Midbrain (tissue), 1 donor: ENCODE measurements around the gene KLHDC9.

ENCODE experiments used
- DNase-seq: peaks from one replicate; lab custom pipeline; 2025; lab: John Stamatoyannopoulos, UW

The KLHDC9 gene

DNA sequence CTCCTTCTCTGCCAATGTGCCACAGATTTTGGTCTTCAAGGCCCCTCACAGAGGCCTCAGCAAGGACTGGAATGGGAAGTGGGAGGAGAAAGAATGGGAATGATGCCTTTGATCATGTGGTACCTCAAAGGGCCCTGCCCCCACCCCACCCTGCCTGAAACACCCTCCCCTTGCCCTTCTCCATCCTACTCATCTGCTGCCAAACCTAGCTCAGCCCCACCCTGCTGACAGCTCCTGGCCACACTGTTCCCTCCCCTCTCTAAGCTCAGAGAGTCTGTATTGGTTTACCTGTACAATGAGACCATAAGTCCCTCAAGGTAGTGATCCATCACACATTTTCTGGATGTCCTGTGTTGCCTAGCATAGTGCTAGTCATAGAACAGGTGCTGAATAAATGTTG, 21.8 kb upstream of the KLHDC9 start:
- DNase-seq, result no peak

DNA sequence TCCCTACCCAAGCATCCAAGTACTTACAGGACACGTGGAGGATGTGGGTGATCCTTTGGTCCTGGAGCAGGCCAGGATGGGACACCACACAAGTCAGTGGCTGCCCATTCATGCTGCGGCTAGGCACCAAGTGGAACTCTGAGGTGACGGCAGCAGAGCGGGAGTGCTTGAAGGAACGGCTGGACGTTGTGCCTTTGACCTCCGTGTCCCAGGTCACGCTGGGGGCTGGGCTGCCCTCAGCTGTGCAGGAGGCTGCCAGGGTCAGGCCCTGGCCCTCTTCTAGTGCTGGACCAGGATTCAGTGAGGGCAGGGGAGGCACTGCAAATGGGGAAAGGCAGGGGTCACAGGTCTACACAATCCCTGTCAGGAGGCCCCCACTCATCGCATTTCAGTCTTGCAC, 20.7 kb upstream of the KLHDC9 start:
- DNase-seq, result no peak

GRCh38 chr1:161079436-161080110, 18.6 kb upstream of the KLHDC9 start:
- DNase-seq, result no peak

DNA sequence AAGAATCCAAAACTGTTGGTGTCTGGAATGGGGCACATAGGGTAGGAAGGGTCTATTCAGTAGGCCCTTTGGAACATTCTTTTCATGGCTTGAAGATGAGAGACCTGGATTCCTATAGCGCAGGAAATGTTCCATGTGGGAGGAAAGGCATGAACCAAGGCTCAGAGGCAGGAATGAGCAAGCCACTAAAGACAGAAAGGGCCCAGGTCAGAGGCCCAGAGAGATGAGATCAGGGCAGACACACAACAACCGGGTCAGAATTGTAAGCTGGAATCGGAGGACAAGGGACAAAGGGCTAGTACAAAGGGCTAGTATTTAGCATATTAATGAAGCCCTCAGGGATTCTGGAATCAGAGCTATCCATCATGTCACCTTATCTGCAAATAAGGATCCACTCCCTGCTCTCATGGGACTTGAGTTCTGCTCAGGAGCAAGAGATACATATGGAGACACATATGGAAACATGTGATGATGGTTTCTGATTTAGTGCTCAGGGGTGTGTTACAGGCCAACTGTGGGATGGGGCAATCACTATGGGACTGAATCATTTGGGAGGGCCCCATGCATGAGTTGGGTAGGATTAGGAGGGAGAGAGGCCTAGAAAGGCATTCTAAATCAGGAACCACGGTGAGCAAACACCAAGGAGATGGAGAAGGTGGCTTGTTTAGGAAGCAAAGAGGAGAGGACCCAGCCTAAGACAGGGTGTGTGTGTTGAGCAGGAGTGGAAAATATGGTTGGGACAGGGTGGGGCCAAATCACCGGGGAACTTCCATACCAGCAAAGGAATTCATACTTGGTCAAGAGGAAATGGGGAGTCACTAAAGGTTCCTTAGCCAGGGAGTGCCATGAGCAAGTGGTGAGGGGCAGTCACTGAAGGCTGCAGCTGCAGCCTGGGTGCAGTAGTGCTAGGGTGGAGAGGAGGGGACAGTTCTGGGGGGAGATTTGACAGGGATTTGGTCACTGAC, 17.4 kb upstream of the KLHDC9 start:
- DNase-seq, result no peak

DNA sequence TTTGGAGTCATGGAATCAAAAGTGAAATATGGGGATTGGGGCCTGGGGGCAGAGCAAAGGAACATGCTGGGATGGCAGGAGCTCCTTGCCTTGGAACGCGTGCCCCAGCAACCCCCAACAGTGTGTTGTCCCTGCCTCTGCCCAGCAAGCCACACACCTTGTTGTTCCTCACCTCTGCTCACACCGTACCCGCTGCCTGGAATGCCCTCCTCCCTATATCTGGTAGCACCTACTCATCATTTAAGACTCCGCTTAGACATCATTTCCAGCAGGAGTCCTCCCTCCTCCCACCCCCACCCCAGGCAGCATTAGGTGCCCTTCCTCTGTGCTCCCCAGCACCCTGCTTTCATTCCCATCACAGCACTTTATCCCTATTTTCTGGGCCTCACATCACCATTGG, 16.6 kb upstream of the KLHDC9 start:
- no peak for DNase-seq

- no peak for DNase-seq
Observed at GRCh38 chr1:161082483-161082882, 15.7 kb upstream of the KLHDC9 start.

GRCh38 chr1:161082996-161083747, 15.0 kb upstream of the KLHDC9 start:
- DNase-seq, result no peak

DNA sequence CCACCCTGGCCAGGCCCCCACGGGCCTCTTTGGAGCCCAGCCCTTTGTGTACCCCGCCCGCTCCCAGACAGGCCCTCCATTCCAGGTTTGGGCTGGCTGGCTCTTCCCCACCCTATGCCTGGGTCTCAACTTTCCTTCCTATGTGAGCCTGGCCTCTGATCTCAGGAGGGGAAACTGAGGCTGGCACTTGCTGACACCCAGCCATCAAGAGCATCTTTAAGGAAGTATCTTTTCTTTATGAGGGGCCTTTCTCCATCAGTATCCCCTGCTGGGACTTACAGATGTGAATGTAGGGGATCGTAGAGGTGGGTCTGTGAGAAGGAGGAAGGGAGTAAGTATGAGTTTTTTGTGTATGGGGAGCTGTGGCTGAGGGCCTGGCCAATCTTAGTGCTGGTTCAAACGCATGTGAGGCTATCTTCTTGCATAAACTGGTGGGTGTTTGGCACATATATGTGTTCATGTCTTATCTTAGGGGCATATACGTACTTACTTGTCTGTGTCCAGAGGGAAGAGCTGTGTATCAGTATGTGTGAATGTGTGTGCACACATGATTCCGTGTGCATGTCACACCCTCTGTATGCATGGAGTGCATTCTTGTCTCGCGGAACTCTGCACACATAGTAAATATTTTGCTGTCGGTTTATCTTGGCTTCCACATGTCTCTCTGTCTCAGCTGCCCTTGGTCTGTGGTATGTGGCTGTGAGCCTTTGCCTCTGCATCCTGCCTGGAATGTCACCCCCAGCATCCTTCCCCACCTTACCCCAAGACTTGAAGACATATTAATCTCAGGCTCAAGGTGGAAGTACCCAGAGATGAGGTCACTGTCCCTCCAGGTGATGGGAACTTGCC, 14.2 kb upstream of the KLHDC9 start:
- DNase-seq, result no peak

GRCh38 chr1:161084597-161084988, 13.6 kb upstream of the KLHDC9 start:
- DNase-seq, result no peak

- DNase-seq, result no peak
Observed at GRCh38 chr1:161085165-161085564, 13.0 kb upstream of the KLHDC9 start.

DNA sequence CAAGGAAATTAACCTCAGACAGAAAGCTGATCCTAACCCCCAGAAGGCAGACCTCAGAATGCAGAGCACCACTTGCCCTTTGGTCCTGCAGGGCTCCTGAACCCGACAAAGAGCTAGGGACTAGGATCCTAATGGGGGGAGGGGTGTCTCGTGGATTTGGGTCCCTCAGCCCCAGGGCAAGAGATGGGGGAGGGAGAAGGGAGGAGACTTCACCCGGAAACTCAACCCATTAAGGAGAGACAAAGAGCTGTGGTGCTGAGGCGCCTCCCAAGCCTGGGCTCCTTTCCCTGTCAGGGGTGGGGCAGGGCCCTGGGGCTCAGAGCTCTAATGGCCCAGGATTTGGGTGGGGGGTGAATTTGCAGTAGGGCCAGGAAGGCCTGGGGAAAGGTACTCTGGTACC, 11.7 kb upstream of the KLHDC9 start:
- no peak for DNase-seq

GRCh38 chr1:161088587-161089110, 9.5 kb upstream of the KLHDC9 start:
- no peak for DNase-seq

- no peak for DNase-seq
Observed at GRCh38 chr1:161089251-161089924, 8.8 kb upstream of the KLHDC9 start, which contains the start of gene NECTIN4. Gene NECTIN4 (minus strand): TSS chr1:161089558. CDS start chr1:161089296, 262 bp downstream.

DNA sequence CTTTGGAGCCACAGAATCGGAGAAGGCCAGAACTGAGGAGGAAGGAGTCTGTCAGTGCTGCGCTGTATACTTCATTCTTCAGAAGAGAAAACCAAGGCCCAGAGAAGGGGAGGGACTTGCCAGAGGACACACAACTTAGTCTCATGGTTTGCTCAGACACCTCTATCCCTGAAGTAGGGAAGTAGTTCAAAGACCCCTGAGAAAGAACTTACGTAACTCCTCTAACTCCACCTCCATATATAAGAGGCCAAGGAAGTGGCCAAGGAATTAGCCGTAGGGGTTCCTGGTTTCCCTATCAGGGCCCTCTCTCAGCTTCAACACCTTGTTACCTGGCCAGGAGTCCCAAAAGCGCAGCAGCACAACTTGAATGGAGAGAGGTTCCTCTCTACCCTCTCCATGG, 8.2 kb upstream of the KLHDC9 start:
- DNase-seq, result no peak

GRCh38 chr1:161090617-161091016, 7.5 kb upstream of the KLHDC9 start:
- no peak for DNase-seq

GRCh38 chr1:161091093-161091492, 7.1 kb upstream of the KLHDC9 start:
- DNase-seq, result no peak

GRCh38 chr1:161091796-161092507, 6.2 kb upstream of the KLHDC9 start:
- no peak for DNase-seq

DNA sequence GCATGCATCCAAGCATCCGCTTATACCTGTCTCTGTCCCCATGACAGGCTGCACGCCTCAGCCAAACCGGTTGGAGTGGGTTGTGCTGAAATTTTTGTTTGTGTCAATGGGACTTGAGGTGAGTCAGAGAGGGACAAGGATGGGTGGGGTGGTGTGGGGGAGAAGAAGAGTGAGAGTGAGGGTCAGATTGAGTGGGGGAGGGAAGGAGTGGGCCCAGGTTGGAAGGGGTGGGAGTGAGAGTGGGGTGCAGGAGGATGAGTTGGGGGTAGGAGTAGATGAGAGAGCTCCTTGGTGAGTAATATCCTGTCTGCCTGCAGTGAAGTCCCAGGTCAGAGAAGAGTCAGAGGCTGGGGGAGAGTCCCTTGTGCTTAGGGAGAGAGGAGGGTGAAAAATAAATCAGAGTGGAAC, 5.5 kb upstream of the KLHDC9 start:
- no peak for DNase-seq

GRCh38 chr1:161094481-161094880, 3.7 kb upstream of the KLHDC9 start:
- DNase-seq, result no peak

DNA sequence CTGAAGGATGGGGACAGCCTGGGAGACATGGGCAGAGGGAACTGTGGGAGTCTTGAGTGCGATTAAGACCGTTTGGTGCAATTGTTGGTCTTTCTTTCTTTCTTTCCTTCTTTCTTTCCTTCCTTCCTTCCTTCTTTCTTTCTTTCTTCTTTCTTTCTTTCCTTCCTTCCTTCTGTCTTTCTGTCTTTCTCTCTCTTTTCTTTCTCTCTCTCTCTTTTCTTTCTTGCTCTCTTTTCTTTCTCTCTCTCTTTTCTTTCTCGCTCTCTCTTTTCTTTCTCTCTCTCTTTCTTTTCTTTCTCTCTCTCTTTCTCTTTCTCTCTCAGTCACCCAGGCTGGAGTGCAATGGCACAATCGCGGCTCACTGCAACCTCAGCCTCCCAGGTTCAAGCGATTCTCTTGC, 2.9 kb upstream of the KLHDC9 start:
- no peak for DNase-seq
